GM12878 (cell line): ENCODE results near the gene PELO. TPM values are rescaled to one million over a fixed set of nuclear protein-coding genes. Genes with fewer than 3 reads are reported as not detected.

Source experiments
- ATAC-seq: fragments of 200-7000 bp; cut with Tn5 transposase; 3 replicates; pipeline ENCODE4 v1.9.1; 2020; ENCODE audit warnings: mild to moderate bottlenecking, moderate library complexity
- BruUV-seq: library from RNA; stranded (reverse); fragments of 400-500 nt; replicated peaks from 2 replicates; lab custom pipeline; 2021; lab: Mats Ljungman, UMichigan
- CTCF ChIA-PET: fragments of 300-600 bp; sonication (Branson Sonifier 250); formaldehyde crosslinking; extraction: SDS; loops from one replicate; lab custom pipeline; 2021; ENCODE audit warnings: inconsistent platforms; lab: Yijun Ruan, JAX
- POLR2A ChIA-PET: fragments of 350-600 bp; formaldehyde crosslinking; extraction: SDS; loops from one replicate; lab custom pipeline; 2021; ENCODE audit warnings: inconsistent platforms; lab: Charles Lee
- RAD21 ChIA-PET: fragments of 300-600 bp; sonication (Branson Sonifier 250); formaldehyde crosslinking; loops from one replicate; lab custom pipeline; 2023; ENCODE audit warnings: antibody characterized with exemption; ENCODE audit not compliant: unreplicated experiment; lab: Charles Lee
- SMC1A ChIA-PET: fragments of 300-600 bp; sonication (Branson Sonifier 250); formaldehyde crosslinking; loops from one replicate; lab custom pipeline; 2023; ENCODE audit not compliant: unreplicated experiment, uncharacterized antibody; lab: Charles Lee
- DNase-seq: peaks from one replicate; pipeline ENCODE4 v3.0.0-alpha.2; 2011; ENCODE audit warnings: low read depth, low spot score
- FAIRE-seq: peaks from 3 replicates; lab custom pipeline; 2011; peaks lifted over from hg19 to GRCh38; lab: Jason Lieb, UNC
- H2AFZ ChIP-seq: 2 replicates; pipeline ENCODE4 v1.6.0; 2011; ENCODE audit warnings: low read depth, low read length, control low read depth; ENCODE audit not compliant: control insufficient read depth
- H3K27ac ChIP-seq: 2 replicates; pipeline ENCODE4 v1.5.1; 2011; ENCODE audit warnings: control low read depth; ENCODE audit not compliant: control insufficient read depth, insufficient read depth
- H3K27me3 ChIP-seq, 2 experiments: replicated peaks in 1 of 2; 2 replicates each; pipeline versions ENCODE4 v1.6.0 to v1.6.1; 2011; ENCODE audit warnings: low read length in 1 of 2; ENCODE audit not compliant: control insufficient read depth in 2 of 2, insufficient read depth in 2 of 2
- H3K36me3 ChIP-seq, 2 experiments: 2 replicates each; pipeline ENCODE4 v1.5.1; 2011; ENCODE audit warnings: low read length in 1 of 2; ENCODE audit not compliant: control insufficient read depth in 2 of 2, insufficient read depth in 2 of 2
- H3K4me1 ChIP-seq: 2 replicates; pipeline ENCODE4 v1.6.1; 2011; ENCODE audit warnings: mild to moderate bottlenecking, low read length, moderate library complexity, mixed read lengths; ENCODE audit not compliant: control insufficient read depth, insufficient read depth
- H3K4me2 ChIP-seq: 2 replicates; pipeline ENCODE4 v1.6.0; 2011; ENCODE audit warnings: control low read depth; ENCODE audit not compliant: control insufficient read depth, insufficient read depth
- H3K4me3 ChIP-seq: fragments of 200-600 bp; sonication (generic); 2 replicates; pipeline ENCODE4 v1.5.1; 2016
- H3K79me2 ChIP-seq: 2 replicates; pipeline ENCODE4 v1.6.0; 2011; ENCODE audit warnings: low read length; ENCODE audit not compliant: control insufficient read depth, insufficient read depth
- H3K9ac ChIP-seq: 2 replicates; pipeline ENCODE4 v1.8.0; 2011; ENCODE audit warnings: low read length, control low read depth, mixed read lengths; ENCODE audit not compliant: control insufficient read depth, insufficient read depth
- H3K9me3 ChIP-seq: replicated peaks from 3 replicates; pipeline ENCODE4 v1.5.1; 2011; ENCODE audit warnings: mild to moderate bottlenecking, low read length; ENCODE audit not compliant: control insufficient read depth, insufficient read depth
- H4K20me1 ChIP-seq: 2 replicates; pipeline ENCODE4 v1.6.0; 2011; ENCODE audit not compliant: control insufficient read depth, insufficient read depth
- CTCF ChIP-seq, 3 experiments: IDR thresholded peaks in 2 of 3; conservative IDR thresholded peaks in 1 of 3; 2 replicates each; pipeline ENCODE4 v1.5.1; 2011; ENCODE audit warnings: low read depth in 3 of 3, low read length in 3 of 3, mild to moderate bottlenecking in 3 of 3, control low read depth in 2 of 3, moderate library complexity in 2 of 3, inconsistent platforms in 1 of 3, mixed read lengths in 1 of 3; ENCODE audit not compliant: control insufficient read depth in 2 of 3, insufficient read depth in 1 of 3; ENCODE audit errors: extremely low read depth in 1 of 3
- ELK1 ChIP-seq: IDR thresholded peaks from 2 replicates; pipeline ENCODE4 v1.6.1; 2012; ENCODE audit warnings: low read depth, low read length, improper control_type of control experiment
- PKNOX1 ChIP-seq: fragments of 450-650 bp; IDR thresholded peaks from 2 replicates; pipeline ENCODE4 v1.6.1; 2016; ENCODE audit warnings: mild to moderate bottlenecking
- POLR2AphosphoS5 ChIP-seq: IDR thresholded peaks from 2 replicates; pipeline ENCODE4 v1.6.1; 2011; ENCODE audit warnings: mild to moderate bottlenecking, low read length, inconsistent platforms
- ZNF687 ChIP-seq: fragments of 450-650 bp; IDR thresholded peaks from 2 replicates; pipeline ENCODE4 v1.6.1; 2017; ENCODE audit warnings: mild to moderate bottlenecking, moderate library complexity
- WGBS: methylation state at CpG from one replicate; pipeline ENCODE4 v1.1.6; 2016; ENCODE audit warnings: low lambda C conversion rate; ENCODE audit not compliant: insufficient replicate concordance, insufficient coverage; ENCODE audit errors: missing lambda C conversion rate; 5-methylcytosine and 5-hydroxymethylcytosine counted together
- in situ Hi-C: fragments of 300-500 bp; cut with MboI; formaldehyde crosslinking; loops from 9 replicates; pipeline ENCODE4 v1.14.3; 2018; ENCODE audit warnings: mixed read lengths
- intact Hi-C: fragments of 100-400 bp; cut with micrococcal nuclease; formaldehyde crosslinking; loops from one replicate; pipeline ENCODE4 v1.14.2; 2022; ENCODE audit not compliant: unreplicated experiment
- polyA plus RNA-seq, 11 experiments: library from polyadenylated mRNA; depleted of rRNA in 4 of 11; unstranded in 6 of 11; stranded (reverse) in 5 of 11; fragments of >200 nt; fragmentation: Nextera tagmentation in 4 of 11; fragmentation: Illumina TruSeq in 1 of 11; extraction: Ambion mirVana in 4 of 11; extraction: Trizol in 1 of 11; gene quantifications; 1 replicate in 1 of 11; 2 replicates in 10 of 11; pipeline versions ENCODE4 v1.2.1 to v1.2.3, GENCODE V29; 2011 to 2016; ENCODE audit warnings: inconsistent platforms in 2 of 11, missing spikeins in 2 of 11, low read depth in 1 of 11
- total RNA-seq, 4 experiments: library from RNA; depleted of rRNA in 3 of 4; stranded (reverse); fragments of >200 nt in 3 of 4; fragmentation: Illumina TruSeq in 1 of 4; extraction: Trizol in 1 of 4; gene quantifications; 2 replicates each; pipeline versions ENCODE4 v1.2.1 to v1.2.3, GENCODE V29; 2013 to 2021

The PELO gene
- total and polyA plus RNA-seq, 10 of the 15 experiments (the other 5 are each of a cell fraction or from before 2014, with no cell fraction given), result 5.6 to 11.9 (median 8.7) TPM

GRCh38 chr5:52770287-52770939, 17.3 kb upstream of the PELO start:
- CTCF ChIA-PET, result no interaction called here
- H3K4me1 ChIP-seq, result peaks cover 22% of the 10 kb centered on the region
- no peak overlapping the region for H3K9ac ChIP-seq
- ATAC-seq (no peak), DNase-seq (no peak), FAIRE-seq (no peak)
- H3K9me3 ChIP-seq, result no peaks in the 10 kb centered on the region
- no peak overlapping the region for H2AFZ ChIP-seq
- H3K27ac ChIP-seq, result no peak overlapping the region
- SMC1A ChIA-PET, result interaction anchor here (0.6 kb wide), 1 partner anchor 161 kb away, joined by 3 read pairs; no protein-coding TSS in a partner anchor
- no peaks in the 10 kb centered on the region for H3K79me2 ChIP-seq
- H4K20me1 ChIP-seq, result no peaks in the 10 kb centered on the region
- WGBS, result 94% methylated on average over 4 of the region's 4 CpGs
- RAD21 ChIA-PET, result no interaction called here
- no peaks in the 10 kb centered on the region for H3K36me3 ChIP-seq
- no peak overlapping the region for H3K4me3 ChIP-seq
- in situ Hi-C loops, result no loop called here
- TF ChIP-seq ELK1, result no peak
- TF ChIP-seq, all 136 proteins: peak for 0
- Histone ChIP-seq H3K4me2 (no peak overlapping the region), H3K27me3 (0 out of 4 replicates have a peak, but pooled peaks cover 0 to 3% of the 10 kb centered on the region in 2 experiments)
- intact Hi-C loops, result no loop called here
- POLR2A ChIA-PET, result no interaction called here
- BruUV-seq, result no TSS peak

- RAD21 ChIA-PET, result no interaction called here
- SMC1A ChIA-PET, result interaction anchor here (0.6 kb wide), 1 partner anchor 162 kb away, joined by 3 read pairs; no protein-coding TSS in a partner anchor
- 17% methylated on average over 3 of the region's 3 CpGs for WGBS
- Histone ChIP-seq H2AFZ (no peak overlapping the region; the same call in 1 of the 2 replicates), H3K36me3 (no peaks in the 10 kb centered on the region), H3K4me1 (peaks cover 22% of the 10 kb centered on the region), H3K79me2 (no peaks in the 10 kb centered on the region), H3K9me3 (no peaks in the 10 kb centered on the region), H4K20me1 (no peaks in the 10 kb centered on the region), H3K27me3 (0 out of 4 replicates have a peak, but pooled peaks cover 0 to 3% of the 10 kb centered on the region in 2 experiments), H3K4me3 (no peak overlapping the region), H3K27ac (no peak overlapping the region), H3K4me2 (peak overlapping the region; percentile 54; the same call in 1 of the 2 replicates), H3K9ac (no peak overlapping the region)
- peak; percentile 96 for ATAC-seq
- in situ Hi-C loops, result no loop called here
- POLR2A ChIA-PET, result no interaction called here
- intact Hi-C loops, result no loop called here
- no peak for DNase-seq
- peak; percentile 57 for FAIRE-seq
- CTCF ChIA-PET, result no interaction called here
- no TSS peak for BruUV-seq
- TF ChIP-seq ZNF687 (no peak), POLR2AphosphoS5 (no peak), CTCF (IDR thresholded peaks at IDR 0.05 in 2 of 3, conservative IDR thresholded peaks at IDR 0.05 in 1 of 3; ENCODE audit: control insufficient read depth in 2 of 3, extremely low read depth in 1 of 3, insufficient read depth in 1 of 3, low read depth in 3 of 3, low read length in 3 of 3) (no peak), PKNOX1 (no peak)
These were observed 16.2 kb upstream of the PELO start for GRCh38 chr5:52771343-52772039.
